Midbrain (tissue), 1 donor: ENCODE results near the gene ADRM1.

Experiments used
- DNase-seq: peaks from one replicate; lab custom pipeline; 2025; lab: John Stamatoyannopoulos, UW

The ADRM1 gene

DNA sequence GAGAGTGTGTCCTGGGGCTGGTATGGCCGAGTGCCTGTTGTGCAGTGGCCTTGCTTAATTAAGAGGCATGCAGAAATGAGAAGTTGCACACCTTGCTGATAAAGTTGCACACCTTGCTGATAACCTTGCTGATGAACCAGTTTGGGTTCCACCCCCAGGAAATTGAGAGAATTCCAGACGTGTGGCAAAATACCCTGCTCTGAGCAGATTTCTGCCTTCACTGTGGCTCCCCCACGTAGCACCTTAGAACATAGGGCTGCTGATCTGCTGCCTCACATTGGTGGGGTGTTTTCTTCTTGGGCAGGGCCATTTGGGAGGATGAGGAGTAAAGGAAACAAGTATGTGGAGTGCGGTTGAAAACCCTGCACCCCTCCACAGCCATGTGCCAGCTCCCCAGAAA, 22.5 kb upstream of the ADRM1 start:
- no peak for DNase-seq

DNA sequence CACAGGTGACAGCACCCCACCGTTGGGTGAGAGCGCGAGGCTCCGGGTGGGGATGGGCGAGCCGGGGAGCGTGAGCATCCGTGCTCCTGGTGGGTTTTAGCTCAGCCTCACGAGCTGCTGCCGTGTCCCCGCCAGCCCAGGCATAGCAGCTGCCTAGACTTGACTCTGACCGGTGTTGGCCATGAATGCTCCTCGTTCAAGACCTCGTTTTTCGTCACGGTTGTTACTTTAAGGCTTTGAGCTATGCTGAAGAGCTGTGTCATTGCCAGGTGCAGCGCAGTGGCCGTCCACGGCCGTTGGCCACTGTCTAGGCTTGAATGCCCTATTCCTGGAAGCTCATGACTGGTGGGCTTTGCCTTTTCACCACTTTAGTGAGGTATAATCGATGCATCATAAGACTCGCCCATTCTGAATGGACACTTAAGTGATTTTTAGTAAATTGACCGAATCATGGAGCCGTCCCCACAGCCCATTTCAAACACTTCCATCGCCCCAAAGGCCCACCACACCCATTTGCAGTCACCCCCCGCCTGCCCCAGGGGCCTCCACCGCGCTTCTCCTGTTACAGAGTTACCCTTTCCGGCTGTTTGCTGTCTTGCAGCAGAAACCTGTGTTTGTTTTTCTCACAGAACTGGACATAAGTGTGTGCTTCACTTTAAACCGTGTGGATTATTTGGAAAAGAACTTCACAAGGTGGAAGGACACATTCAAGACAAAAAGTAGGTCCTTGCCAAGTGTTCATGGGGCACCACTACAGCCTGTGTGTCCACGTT, 21.4 kb upstream of the ADRM1 start:
- no peak for DNase-seq

DNA sequence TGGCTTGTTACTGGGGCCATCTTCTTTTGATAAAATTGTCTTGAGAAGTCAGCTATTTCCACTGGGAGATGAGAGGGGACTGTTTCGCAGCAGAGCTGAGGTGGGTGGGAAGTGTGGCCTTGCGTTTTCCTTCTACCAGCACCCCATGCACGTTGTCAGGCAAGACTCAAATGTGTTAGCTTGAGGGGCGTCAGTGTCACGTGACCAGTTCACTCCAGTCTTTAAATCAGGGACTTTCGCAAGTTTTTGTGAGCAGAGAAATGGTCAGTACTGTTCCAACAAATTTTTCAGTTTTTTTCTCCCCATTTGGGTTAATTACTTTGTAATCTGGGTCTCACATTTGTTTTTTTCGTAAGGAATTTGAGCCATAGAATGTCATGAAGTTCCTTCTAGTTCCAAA, 20.7 kb upstream of the ADRM1 start:
- DNase-seq: no peak

DNA sequence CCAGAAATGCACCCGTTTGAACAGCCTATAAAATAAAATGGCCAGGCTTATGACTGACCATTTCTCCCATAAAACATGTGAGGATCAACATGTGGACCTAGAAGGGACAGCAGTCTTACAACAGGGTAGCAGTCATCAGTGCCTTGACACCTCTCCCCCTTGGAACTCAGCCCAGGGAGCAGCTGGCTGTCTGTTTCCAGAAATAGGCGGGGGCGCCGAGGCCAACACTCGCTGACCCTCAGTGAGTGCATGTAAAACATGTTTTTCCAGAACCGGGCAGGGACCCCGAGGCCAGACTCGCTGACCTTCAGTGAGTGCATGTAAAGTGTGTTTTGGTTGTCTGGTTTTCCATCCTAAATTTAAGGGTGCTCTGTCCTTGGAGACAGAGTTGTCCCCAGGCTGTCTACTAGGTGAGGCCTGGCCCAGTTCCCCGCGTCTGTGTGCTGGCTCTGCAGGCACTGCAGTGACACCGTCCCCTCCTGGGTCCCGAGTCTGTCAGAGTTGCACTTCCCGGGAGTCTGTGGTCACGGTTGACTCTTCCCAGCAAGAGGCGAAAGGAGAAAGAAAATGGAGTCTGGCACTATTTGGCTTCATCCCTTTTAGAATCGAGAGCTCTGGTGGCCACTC, 19.8 kb upstream of the ADRM1 start:
- DNase-seq: no peak

DNA sequence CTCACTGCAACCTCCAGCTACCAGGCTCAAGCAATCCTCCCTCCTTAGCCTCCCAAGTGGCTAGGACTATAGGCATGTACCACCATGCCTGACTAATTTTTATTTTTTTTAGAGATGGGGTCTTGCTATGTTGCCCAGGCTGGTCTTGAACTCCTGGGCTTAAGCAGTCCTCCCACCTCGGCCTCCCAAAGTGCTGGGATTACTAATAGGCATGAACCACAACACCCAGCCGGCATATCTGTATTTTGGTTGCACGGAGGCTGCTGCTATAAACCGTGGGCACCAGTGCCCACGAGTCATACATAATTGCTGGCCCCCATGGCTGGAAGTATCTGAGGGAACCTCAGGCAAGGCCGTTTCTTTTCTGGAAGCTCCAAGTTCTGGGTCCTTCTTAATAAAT, 18.3 kb upstream of the ADRM1 start:
- DNase-seq: no peak

DNA sequence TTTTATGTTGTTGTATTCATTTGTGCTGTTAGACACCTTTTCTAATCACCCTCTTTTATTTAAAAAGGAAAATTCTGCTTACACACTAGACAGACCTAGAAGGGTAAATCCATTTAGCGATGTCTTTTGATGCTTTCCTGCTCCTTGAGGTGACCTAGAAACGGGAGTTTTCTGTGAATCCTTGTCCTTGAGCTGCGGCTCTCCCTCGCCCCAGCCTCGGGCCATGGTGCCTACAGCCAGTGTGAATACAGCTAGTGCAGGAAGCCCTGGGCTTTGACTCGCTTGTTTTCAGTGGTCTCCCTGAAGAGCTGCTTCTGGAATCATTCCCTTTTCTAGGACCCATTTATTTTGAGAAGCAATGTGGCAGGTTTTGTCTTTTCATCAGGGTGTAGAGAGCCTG, 17.6 kb upstream of the ADRM1 start:
- DNase-seq: no peak

DNA sequence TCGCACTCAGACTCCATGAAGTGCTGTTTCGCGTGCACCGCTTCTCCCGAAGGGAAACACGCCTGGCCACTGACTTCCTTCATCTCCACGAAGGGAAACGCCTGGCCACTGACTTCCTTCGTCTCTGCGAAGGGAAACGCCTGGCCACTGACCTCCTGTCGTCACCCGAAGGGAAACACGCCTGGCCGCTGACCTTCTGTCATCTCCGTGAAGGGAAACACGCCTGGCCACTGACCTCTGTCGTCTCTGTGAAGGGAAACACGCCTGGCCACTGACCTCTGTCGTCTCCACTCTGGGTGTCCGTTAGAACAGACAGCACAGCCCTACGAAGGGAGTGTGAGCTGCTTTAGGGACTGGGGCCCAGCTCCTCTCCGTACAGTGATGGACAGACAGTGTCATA, 17.1 kb upstream of the ADRM1 start:
- DNase-seq: no peak

DNA sequence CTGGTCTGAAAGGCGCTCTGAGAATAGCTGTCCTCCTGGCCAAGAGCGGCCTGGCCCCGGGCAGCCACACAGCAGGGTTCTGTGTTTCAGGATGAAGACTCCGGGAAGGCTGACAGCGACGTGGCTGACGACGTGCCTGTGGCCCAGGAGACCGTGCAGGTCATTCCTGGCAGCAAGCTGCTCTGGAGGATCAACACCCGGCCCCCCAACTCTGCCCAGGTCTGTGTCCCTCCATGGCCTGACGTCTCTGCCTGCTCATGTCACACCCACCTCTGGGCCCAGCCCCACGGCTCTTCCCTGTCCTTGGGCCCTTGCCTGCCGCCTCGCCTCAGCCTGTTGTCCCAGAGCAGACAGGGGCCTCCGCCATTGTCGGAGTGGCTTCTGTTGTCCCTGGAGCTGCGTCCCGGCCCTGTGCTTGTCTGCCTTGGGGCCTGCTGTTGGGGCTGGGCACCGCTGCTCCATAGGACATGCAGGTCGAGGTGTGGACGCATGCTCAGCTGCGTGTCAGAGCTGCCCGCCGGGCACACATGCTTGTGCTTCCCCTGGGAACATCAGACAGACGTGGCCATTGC, 16.2 kb upstream of the ADRM1 start:
- DNase-seq: no peak

DNA sequence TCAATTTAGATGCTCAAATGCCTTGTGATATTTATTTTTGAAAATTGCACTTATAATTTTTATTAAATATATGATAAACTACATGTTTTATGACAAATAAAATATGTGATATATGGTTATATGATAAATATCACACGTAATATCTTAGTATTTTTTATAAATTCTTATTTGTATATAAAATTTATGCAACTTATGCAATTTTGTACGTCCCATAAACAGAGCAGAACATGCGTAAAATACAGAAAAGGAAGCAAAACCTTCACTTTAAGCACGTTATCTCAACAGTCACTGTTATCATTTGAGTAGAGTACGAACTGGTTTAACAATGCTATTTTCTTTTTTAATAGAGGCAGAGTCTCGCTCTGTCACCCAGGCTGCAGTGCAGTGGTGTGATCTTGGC, 15.7 kb upstream of the ADRM1 start:
- no peak for DNase-seq

DNA sequence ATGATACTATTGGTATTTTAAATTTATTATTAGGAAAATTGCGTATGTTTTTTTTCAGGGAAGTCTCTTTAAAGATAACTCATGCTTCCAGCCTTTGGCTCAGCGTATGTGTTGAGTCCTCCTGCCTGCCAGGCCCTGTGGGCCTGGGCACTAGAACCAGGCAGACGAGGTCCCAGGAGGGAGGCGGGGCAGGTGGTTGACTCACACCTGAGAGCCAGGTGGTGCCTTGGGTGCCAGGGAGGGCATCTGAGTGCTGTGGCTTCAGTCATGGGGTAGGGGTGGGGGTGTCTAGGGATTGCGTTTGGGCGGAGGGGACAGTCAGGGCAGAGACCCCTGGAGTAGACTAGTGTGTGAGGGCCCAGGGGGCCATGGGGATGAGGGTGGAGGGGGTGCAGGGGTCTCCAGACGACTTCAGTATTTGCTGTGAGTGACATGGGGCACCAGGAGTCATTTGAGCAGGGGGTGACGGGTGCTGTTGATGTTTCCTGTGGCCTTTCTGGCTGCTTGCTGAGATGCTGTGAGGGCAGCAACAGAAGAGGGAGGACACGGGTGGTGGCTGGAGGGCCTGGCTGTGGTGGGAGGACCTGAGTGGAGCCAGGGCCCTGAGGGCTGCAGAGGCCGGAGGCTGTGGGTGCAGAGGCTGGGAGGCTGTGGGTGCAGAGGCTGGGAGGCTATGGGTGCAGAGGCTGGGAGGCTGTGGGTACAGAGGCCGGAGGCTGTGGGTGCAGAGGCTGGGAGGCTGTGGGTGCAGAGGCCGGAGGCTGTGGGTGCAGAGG, 14.8 kb upstream of the ADRM1 start:
- DNase-seq: no peak

DNA sequence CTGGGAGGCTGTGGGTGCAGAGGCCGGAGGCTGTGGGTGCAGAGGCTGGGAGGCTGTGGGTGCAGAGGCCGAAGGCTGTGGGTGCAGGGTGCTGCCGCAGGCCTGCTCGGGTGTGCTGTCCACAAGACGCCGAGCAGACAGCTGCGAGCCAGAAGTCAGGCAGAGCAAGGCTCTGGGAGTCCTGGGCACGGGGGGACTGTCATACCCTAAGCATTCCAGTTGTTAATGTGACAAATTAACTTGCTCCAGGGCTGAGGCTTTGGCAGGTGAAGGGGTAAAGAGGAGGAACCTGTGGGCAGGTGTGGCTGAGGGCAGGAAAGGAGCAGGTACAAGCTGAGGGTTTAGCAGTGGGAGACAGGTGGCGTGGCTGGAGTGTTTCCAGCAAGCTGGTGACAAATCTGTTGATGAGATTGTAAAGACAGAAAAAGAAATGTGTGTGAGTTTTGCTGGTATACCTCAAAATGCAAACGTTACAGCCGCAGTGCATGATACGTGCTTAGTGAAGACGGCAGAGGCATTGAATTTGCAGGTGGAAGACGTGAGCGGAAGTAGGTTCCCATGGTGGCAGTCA, 14.2 kb upstream of the ADRM1 start:
- DNase-seq: no peak

DNA sequence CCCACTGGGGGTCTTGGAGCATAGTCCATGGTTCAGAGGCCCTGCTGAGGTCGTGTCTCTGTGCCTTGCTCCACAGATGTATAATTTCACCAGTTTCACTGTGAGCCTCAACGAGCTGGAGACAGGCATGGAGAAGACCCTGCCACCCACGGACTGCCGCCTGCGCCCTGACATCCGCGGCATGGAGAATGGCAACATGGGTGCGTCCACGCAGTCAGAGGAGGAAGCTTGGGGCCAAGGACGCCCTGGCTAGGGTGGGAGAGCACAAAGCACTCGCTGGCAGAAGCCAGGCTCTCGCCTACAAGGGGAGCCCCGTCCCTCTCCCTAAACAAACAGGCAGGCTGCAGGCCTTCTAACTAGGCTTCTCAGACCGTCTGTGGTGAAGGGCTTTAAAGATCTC, 13.7 kb upstream of the ADRM1 start:
- no peak for DNase-seq

DNA sequence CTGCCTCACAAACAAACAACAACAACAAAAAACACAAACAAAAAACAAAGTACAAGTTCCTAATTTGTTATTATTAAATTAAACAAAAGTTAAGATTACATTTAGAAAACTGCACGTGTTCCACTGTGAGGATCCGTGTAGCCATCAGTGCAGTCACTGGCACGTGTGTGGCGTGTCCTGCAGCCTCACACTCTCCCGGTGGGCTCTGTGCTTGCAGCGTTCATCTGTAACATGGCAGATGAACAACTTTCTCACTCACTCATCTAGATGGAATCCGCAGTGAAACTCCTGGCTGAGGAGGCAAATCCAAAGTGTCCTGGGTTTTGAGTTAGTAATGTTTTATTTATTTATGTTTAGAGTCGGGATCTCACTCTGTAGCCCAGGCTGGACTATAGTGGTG, 12.9 kb upstream of the ADRM1 start:
- DNase-seq: no peak

DNA sequence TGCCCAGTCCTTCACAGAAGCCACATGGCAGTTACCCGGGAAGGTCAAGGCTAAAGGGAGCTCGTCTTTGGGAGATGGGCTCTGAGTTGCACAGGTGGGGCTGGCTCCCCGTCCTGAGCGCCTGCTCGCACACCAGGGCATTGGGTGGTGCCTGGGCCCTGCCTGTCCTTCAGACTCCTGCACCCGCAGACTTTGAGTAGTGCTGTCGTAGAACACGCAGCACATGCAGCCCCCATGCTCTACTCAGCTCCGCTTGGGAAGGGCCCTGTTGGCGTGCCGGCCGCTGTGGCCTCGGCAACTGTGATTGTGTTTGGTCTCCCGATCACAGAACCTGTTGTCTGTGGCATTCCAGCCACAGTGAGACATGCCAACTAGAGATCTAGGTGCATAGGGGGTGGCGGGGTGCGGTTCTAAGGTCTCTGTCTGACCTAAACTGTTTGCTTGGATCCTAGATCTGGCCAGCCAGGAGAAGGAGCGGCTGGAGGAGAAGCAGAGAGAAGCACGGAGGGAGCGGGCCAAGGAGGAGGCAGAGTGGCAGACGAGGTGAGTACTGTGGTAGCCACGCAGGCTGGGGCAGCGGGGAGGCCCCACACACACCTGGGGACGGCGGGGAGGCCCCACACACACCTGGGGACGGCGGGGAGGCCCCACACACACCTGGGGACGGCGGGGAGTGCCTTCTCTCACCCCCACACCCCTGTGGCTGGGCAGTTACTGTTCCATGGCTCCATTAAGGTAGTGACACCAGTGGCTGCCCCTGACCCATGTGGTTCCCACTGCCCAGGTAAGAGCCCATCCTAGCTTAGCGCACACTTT, 11.3 kb upstream of the ADRM1 start:
- DNase-seq: no peak

DNA sequence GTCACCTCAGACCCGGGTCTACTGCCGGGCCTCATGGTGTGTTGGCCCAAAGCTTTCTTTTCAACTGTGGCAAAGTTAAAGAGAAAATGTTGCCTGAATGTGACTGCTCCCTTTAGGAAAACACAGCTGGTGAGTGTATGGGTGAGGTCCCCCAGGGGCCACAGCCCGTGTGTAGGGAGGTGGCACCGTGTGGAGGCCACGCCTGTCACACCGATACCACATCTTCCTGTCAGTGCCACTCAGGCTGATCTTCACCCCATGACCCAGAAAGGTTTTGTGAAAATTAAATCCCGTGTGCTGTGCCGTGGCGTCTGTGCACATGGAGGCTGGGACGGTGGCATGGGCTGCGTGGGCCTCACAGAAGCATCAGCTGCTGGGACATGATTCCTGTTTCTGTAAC, 10.7 kb upstream of the ADRM1 start:
- DNase-seq: no peak

DNA sequence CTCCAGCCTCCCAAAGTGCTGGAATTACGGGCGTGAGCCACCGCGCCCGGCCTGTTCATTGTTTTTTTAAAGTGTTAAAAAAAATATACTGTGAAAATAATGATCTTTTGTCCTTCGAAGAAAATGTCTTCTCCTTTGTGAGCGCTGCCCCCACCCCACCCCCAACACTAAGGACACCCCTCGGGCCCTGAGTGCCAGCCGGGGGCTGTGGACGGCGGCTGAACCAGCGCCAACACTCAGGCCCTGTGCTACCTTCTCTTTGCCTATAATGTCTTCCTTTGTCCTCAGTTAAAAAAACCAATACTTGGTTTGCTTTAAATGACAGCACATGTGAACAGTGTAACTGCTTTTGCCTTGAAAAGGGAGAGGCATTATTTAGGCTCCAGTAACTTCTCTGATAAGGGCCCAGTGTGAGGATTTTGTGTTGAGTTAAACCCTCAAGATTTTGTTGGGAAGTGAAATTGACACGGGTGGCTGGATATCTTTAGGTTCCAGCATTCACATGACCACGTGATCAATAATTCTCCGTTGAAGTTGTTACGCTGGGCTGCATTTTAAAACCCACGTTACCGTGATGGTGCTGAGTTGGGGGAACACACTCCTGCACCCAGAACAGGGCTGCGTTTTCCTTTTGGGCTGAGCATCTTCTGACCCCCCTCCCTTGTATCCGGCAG, 9.5 kb upstream of the ADRM1 start:
- no peak for DNase-seq

DNA sequence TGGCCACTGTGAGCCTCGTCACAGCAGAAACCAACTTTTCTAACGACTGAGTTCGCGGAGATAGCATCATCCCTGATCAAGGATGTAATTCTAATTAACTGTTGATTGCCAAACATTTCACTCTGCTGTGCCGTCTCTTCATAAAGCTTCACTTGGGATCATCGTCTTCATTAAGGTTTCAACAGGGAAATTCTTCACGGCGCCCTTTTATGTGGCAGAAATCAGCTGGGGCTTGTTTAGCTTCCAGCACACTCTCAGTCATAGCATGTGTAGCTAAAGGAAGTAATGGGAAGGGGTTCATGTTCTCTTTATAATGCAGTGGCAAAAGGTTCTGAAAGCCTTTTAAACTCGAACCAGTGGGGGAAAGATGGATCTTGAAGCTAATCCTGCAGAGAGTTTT, 8.9 kb upstream of the ADRM1 start:
- DNase-seq: no peak

DNA sequence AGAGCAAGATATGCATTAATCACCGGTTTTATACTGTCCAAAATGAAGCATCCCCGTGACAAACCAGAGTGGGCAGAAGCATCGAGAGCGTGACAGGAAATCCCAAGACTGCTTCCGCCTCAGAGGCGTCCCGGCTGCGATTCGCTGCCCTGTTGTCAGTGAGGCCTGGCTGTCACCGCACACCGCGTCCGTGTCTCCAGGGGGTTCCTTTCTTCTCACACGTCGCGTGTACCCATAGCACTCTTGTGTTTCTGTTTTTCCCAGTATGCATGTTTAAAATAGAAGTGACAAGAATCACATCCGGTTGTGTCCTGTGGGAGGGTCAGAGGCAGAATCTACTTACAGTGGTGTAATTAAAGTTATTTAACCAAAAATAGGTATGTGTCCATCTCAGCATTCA, 8.3 kb upstream of the ADRM1 start:
- DNase-seq: no peak

DNA sequence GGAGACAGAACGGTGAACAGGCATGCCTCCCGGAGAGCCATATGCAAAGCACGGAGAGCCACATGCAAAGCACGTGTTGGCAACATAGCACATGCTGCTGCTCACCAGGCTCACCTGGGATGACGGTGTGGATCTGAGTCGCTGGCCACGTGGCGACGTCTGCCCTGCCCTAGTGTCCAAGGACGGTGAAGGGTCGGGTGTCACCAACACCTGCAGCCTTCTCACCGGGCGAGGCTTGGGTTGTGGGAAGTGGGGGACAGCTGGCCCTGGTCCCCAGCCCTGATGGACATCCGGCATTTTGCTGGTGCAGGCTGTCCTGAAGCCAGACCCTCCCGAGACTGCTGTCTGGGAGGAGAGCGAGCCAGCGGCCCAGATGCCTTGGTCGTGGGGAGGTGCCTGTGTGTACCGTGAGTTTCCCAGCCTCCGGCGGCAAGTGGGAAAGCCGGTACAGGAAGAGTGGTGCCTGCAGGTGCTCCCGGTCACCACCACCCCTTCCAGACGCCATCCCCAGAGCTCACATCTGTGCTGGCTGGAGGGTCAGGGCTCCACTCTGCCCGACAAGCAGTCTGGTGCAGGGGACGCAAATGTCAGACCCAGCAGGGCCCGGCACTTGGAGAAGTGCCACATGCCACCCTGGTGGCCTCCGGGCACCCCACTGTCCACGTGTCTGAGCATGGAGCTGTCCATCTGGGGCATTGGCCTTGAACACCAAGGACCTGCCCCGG, 5.9 kb upstream of the ADRM1 start:
- no peak for DNase-seq

DNA sequence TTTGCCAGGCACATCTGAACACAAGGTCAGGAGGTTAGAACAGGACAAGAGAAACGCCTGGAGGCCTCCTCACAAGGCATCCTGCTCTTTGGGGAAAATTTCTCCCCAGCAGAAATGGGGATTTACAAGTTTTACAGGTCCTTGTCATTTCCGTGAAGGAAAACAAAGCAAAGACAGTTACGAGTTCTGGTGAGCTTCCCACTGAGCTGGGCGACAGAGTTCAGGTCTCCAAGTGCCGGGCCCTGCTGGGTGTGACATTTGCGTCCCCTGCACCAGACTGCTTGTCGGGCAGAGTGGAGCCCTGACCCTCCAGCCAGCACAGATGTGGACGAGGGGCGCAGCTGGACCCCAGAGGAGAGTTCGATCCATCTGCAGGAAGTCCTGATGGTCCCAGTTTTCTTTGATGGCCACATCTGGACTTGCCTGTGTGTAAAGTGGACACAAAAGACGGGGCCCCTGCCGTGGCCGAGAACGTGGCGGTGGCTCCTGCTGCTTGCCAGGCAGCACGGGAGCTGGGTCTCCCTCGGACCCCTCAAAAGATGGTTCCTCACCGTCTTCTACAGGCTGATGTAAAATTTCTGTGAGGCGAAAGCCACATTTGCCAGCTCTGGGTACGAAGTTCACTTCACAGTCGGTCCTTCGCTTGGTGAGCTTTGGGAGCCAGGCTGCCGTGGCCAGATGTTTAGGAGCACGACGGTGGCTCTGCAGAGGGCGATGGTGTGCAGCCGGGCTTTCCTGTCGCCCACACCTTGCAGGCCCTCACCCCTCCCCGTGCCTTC, 5.2 kb upstream of the ADRM1 start:
- DNase-seq: no peak
